Subcutaneous abdominal adipose tissue (tissue), 5 donors: ENCODE measurements around the gene EFNB2.

Experiments
- H3K27ac ChIP-seq: one replicate; pipeline ENCODE4 v1.7.0; 2013; ENCODE audit warnings: low read depth, mild to moderate bottlenecking, inconsistent platforms, low read length, moderate library complexity
- H3K27me3 ChIP-seq, 5 donors: one replicate each; pipeline ENCODE4 v1.7.0; 2013; ENCODE audit warnings: low read length in 5 of 5, inconsistent platforms in 1 of 5; ENCODE audit not compliant: control insufficient read depth in 5 of 5, insufficient read depth in 4 of 5
- H3K36me3 ChIP-seq, 5 donors: one replicate each; pipeline ENCODE4 v1.7.0; 2013; ENCODE audit warnings: low read length in 5 of 5; ENCODE audit not compliant: control insufficient read depth in 5 of 5, insufficient read depth in 5 of 5
- H3K4me1 ChIP-seq, 5 donors: one replicate each; pipeline ENCODE4 v1.7.0; 2013; ENCODE audit warnings: low read length in 5 of 5, mild to moderate bottlenecking in 3 of 5, moderate library complexity in 1 of 5; ENCODE audit not compliant: control insufficient read depth in 5 of 5, insufficient read depth in 5 of 5
- H3K4me3 ChIP-seq, 5 donors: one replicate each; pipeline ENCODE4 v1.7.0; 2013; ENCODE audit warnings: low read length in 5 of 5, low read depth in 1 of 5
- H3K9ac ChIP-seq, 5 donors: one replicate each; pipeline ENCODE4 v1.7.0; 2013; ENCODE audit warnings: low read length in 5 of 5, mild to moderate bottlenecking in 4 of 5, moderate library complexity in 3 of 5
- H3K9me3 ChIP-seq, 5 donors: one replicate each; pipeline ENCODE4 v1.7.0; 2013; ENCODE audit warnings: low read length in 5 of 5; ENCODE audit not compliant: control insufficient read depth in 5 of 5
- donor health status: healthy.
- donor health status: healthy.
- donor health status: healthy.
- donor health status: healthy.
- donor health status: healthy.

The EFNB2 gene

GRCh38 chr13:106466691-106467426, 68.6 kb downstream of the EFNB2 start:
- Histone ChIP-seq H3K9ac (no peak overlapping the region), H3K36me3 (no peaks in the 10 kb centered on the region), H3K27ac (no peak overlapping the region), H3K4me3 (no peak overlapping the region), H3K4me1 (peaks cover 0 to 8% (median 0%) of the 10 kb centered on the region in 5 donors), H3K27me3 (no peaks in the 10 kb centered on the region), H3K9me3 (no peaks in the 10 kb centered on the region)

- no peaks in the 10 kb centered on the region for H3K27me3 ChIP-seq
- H3K27ac ChIP-seq = no peak overlapping the region
- no peaks in the 10 kb centered on the region for H3K36me3 ChIP-seq
- no peak overlapping the region for H3K9ac ChIP-seq
- no peak overlapping the region for H3K4me3 ChIP-seq
- peaks cover 0 to 7% (median 0%) of the 10 kb centered on the region in 5 donors for H3K4me1 ChIP-seq
- no peaks in the 10 kb centered on the region for H3K9me3 ChIP-seq
Observed at GRCh38 chr13:106464076-106464475, 71.4 kb downstream of the EFNB2 start.

- H3K36me3 ChIP-seq = no peaks in the 10 kb centered on the region
- no peaks in the 10 kb centered on the region for H3K9me3 ChIP-seq
- H3K4me1 ChIP-seq = no peaks in the 10 kb centered on the region
- H3K27ac ChIP-seq = no peak overlapping the region
- H3K9ac ChIP-seq = no peak overlapping the region
- H3K27me3 ChIP-seq = peaks cover 0 to 3% (median 0%) of the 10 kb centered on the region in 5 donors
- peak overlapping the region in 3 of 5 donors; percentile 22 to 40 (median 36) for H3K4me3 ChIP-seq
Observed at GRCh38 chr13:106462710-106463109, 72.8 kb downstream of the EFNB2 start.

DNA sequence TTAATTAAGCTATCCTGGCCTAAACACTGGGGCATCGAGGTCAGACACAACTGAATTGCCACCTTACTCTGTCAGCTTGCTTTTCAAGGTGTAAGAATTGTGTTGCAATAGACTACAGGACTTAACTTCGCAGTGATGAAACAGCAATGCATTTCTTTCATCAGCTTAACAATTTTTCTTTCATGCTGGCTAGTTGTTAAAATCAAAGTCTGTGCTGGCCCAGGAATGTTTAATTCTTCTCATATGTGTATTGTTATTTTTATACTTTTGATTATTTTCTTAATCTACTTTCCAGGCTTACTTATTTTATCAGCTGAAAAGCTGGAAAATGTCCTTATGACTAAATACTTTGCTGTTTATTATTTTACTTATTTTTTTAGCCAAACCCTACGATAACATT, 79.7 kb downstream of the EFNB2 start:
- H3K9me3 ChIP-seq = no peaks in the 10 kb centered on the region
- H3K36me3 ChIP-seq = no peaks in the 10 kb centered on the region
- H3K4me3 ChIP-seq = no peak overlapping the region
- H3K27me3 ChIP-seq = peaks cover 0 to 3% (median 0%) of the 10 kb centered on the region in 5 donors
- no peak overlapping the region for H3K27ac ChIP-seq
- no peaks in the 10 kb centered on the region for H3K4me1 ChIP-seq
- no peak overlapping the region for H3K9ac ChIP-seq

- Histone ChIP-seq H3K27ac (no peak overlapping the region), H3K4me1 (no peaks in the 10 kb centered on the region), H3K4me3 (no peak overlapping the region), H3K36me3 (no peaks in the 10 kb centered on the region), H3K9me3 (no peaks in the 10 kb centered on the region), H3K27me3 (peaks cover 0 to 3% (median 0%) of the 10 kb centered on the region in 5 donors), H3K9ac (no peak overlapping the region)
Observed at GRCh38 chr13:106455190-106455589, 80.3 kb downstream of the EFNB2 start.

DNA sequence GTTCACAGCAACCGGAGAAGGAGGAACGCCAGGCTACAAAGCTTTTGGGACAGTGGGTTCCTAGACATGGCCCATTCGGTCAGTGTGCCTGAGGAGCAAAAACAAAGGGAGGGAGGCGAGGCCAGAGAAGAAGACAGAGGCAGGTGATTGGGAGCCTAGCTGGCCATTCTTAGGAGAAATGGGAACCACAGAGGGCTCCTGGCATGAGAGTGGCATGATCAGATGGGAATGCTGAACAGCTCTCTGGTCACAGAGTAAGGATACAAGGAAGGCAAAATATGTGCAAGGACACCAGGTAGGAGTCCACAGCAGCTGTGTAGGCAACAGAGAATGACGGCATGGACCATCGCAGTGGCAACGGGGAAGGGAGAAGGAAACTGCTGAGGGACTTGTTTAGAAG, 82.4 kb downstream of the EFNB2 start:
- no peak overlapping the region for H3K27ac ChIP-seq

GRCh38 chr13:106450991-106451390, 84.5 kb downstream of the EFNB2 start:
- Histone ChIP-seq H3K9ac (no peak overlapping the region), H3K27ac (no peak overlapping the region), H3K4me1 (no peaks in the 10 kb centered on the region), H3K36me3 (no peaks in the 10 kb centered on the region), H3K9me3 (no peaks in the 10 kb centered on the region), H3K4me3 (no peak overlapping the region), H3K27me3 (peaks cover 0 to 3% (median 0%) of the 10 kb centered on the region in 5 donors)

More for the DNA sequence above, 82.4 kb downstream of the EFNB2 start:
- Histone ChIP-seq H3K36me3 (no peaks in the 10 kb centered on the region), H3K4me3 (no peak overlapping the region), H3K4me1 (no peaks in the 10 kb centered on the region), H3K27me3 (peaks cover 0 to 3% (median 0%) of the 10 kb centered on the region in 5 donors), H3K9ac (no peak overlapping the region), H3K9me3 (no peaks in the 10 kb centered on the region)

DNA sequence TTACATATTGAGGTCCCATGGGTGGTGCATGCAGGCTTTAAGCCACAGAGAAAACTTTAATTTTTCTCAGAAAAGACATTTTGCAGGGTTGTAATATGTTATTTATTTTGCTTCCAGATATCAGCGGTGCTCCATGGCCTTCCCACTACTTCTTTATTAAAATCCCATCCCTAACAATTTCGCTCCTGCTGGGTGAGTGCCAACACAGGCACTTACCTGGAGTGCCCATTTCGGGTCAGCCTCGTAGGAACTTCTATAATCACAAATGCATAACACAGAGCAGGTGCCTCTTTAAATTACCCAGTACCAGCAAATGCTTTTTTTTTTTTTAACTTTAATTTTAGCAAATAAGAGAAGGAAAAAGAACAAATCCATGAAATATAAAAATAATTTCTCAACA, 86.4 kb downstream of the EFNB2 start:
- peaks cover 0 to 3% (median 0%) of the 10 kb centered on the region in 5 donors for H3K27me3 ChIP-seq

DNA sequence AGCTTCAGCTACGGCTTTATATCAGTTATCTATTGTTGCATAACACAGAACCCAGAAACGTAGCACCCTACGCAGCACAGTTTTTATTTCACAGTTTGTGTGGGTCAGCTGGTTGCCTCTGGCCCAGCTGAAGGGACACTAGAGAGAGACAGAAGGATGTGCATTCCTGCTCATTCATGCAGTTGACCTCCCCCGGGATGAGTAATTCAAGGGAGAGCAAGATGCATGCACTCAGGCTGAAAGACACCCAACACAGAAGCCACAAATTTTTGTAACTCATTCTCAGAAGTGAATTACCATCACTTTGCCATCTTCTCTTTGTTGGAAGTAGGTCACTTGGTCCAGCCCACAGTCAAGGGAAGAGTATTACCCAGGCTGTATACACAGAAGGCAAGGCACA, 89.5 kb downstream of the EFNB2 start:
- Histone ChIP-seq H3K36me3 (no peaks in the 10 kb centered on the region), H3K9me3 (no peaks in the 10 kb centered on the region), H3K9ac (no peak overlapping the region), H3K27me3 (peaks cover 0 to 3% (median 0%) of the 10 kb centered on the region in 5 donors), H3K4me3 (no peak overlapping the region), H3K4me1 (no peaks in the 10 kb centered on the region), H3K27ac (no peak overlapping the region)

More for the DNA sequence above, 86.4 kb downstream of the EFNB2 start:
- no peaks in the 10 kb centered on the region for H3K4me1 ChIP-seq
- no peaks in the 10 kb centered on the region for H3K36me3 ChIP-seq
- H3K27ac ChIP-seq = no peak overlapping the region
- no peak overlapping the region for H3K9ac ChIP-seq
- H3K9me3 ChIP-seq = no peaks in the 10 kb centered on the region
- H3K4me3 ChIP-seq = no peak overlapping the region

DNA sequence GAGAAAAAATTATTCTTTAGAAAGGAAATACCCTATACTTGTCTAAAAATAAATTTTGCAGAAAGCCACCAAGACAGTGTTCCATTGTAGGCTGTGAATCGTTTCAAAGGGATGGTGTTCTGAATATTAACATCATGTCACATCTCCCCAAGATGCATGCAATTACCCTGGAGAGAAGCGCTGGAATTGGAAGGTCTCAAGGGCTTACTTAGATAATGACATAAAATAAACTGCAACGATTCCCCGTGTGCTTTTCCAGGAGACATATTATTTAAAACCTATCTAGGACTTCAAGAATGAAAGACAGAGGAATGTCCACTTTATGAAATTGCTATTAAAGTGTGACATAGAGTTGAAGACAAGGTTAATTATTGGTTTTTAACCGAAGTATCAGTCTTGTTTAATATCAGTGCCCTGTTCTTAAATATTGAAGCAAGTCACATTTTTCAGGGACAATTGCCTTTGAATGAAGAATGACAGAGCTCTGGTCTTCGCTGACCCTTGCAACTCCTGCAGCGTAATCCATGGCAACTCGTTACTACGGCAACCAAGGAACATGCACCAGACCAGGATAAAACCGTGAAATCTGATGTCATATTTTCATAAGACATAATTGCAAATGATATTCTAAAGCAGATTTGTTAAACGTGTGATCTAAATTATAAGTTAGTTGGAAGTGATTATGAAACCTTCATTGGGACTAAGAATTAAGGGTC, 91.7 kb downstream of the EFNB2 start:
- H3K4me3 ChIP-seq = no peak overlapping the region
- H3K9me3 ChIP-seq = no peaks in the 10 kb centered on the region
- H3K9ac ChIP-seq = no peak overlapping the region
- H3K36me3 ChIP-seq = no peaks in the 10 kb centered on the region
- H3K4me1 ChIP-seq = no peaks in the 10 kb centered on the region
- H3K27me3 ChIP-seq = peaks cover 0 to 3% (median 0%) of the 10 kb centered on the region in 5 donors
- no peak overlapping the region for H3K27ac ChIP-seq
